Putamen (tissue), 1 donor: ENCODE measurements around the gene SP140L.
"Not testable (repeated sequence)": the region's sequence is repeated elsewhere in the genome, so short reads cannot be mapped to it uniquely, and the experiment has no call there.

ENCODE experiments used
- DNase-seq: peaks from one replicate; pipeline ENCODE4 v3.0.0-alpha.2; 2016; ENCODE audit warnings: low spot score

The SP140L gene

DNA sequence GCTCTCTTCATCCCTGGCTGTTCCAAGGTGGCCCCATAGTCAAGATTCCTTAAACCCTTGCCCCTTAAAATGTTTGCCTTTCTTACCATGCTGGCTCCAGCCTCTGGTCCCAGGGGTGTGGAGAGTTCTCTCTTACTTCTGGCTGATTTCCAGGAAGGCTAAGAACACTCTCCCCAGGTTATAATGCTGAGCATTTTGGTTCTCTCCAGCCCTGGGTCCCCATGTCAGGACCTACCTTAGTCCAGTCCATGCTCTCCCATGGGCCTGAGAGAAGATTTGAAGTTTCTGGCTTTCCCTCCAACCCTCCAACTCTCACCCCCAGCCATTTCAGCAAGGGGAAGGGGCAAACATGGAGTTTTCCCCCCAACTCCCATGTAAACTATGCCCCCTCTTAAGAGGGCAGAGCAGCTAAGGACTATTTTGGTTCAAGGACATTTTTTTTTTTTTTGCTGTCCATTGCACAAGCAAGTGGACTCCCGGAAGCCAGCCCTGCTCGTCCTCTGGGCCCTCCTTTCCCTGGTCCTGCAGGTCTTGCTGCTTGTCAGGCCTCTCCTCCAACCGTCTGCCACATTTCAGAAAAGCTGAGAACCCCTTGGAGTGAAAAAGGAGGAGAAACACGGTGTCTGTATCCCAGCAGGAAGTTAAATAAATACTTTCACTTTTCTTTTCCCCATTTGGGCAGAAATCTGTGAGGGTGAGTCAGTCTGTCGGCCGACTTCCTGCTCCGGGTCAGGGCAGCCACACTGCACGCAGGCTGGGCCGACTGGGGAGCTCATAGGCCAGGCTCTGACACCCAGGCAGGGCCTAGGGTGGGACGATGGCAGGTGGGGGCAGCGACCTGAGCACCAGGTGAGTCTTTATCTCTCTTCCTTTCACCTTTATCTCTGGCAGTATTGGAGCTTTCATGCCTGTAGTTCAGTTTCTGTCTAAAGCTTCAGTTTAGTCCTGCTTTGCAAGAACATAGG lies at the start of gene SP140L:
TSS of gene SP140L (plus strand) at position 741 of the 965 bp plus-strand sequence. CDS start at position 818, 77 bp downstream.
- DNase-seq, result peak; percentile 17

DNA sequence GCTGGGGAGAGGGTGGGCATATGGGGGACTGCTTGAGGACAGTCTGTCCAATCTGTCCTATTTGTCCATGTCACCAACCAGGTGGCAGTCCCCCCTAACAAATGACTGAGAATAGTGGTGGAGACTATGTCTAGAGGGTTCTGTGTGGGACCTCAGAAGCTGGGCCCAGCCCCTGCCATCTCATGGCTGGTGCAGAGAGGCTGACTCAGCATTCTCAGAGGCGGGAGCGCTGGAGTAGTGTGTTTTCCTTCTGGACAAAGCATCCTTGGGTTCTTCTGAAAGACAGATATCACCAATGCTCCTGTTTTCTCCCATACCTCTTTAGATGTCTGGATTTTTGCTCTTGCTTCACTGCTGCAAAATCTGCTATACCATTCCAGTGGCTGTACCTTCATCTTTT lies 44.1 kb upstream of the SP140L start:
- DNase-seq, result no peak

DNA sequence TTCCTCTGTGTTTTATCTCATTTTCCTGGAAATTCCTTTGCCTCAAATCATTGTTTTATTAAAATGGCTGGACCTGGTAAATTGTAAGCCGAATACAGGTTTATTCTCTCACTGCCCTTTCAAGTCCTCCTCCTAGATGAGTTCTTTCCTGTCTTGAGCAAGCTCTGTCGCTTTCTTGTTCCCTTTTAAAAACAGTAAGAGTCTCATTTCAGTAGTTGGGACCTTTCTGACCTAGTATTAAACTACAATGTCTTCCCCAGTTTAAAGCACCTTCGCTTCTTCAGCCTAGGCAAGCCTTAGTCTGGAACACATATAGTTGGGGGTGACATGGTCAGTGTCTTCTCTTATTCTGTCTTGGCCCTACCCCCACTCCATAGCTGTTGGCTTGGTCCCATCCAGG lies 40.9 kb upstream of the SP140L start:
- DNase-seq, result no peak

DNA sequence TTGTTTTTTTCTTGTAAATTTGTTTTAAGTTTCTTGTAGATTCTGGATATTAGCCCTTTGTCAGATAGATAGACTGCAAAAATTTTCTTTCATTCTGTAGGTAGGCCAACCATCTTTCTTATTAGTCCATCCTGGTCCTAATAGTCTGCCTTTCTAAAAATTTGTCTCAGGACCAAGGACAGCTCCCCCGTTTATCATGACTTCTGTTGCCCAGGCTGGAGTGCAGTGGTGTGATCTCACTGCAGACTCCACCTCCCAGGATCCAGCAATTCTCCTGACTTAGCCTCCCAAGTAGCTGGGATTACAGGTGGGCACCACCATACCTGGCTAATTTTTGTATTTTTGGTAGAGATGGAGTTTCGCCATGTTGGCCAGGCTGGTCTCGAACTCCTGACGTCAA lies 37.7 kb upstream of the SP140L start:
- DNase-seq, result not testable (repeated sequence)

DNA sequence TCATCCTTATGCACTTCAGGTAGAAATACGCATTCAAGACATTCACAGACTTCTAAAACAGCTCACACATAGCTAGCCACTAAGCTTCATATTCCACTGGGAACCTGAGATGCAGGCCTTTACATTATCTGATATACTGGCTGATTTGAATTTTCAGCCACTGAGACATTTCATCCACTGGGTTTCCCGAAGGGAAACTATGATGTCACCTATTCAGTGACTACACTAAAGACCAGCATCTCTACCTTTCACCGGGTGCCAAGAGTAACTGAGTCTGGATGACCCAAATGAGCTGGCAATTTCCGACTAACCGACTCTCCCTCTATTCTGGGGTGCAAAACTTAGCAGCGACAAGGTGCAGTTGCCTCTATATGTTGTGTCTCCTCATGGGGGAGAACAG lies 31.8 kb upstream of the SP140L start:
- no peak for DNase-seq

DNA sequence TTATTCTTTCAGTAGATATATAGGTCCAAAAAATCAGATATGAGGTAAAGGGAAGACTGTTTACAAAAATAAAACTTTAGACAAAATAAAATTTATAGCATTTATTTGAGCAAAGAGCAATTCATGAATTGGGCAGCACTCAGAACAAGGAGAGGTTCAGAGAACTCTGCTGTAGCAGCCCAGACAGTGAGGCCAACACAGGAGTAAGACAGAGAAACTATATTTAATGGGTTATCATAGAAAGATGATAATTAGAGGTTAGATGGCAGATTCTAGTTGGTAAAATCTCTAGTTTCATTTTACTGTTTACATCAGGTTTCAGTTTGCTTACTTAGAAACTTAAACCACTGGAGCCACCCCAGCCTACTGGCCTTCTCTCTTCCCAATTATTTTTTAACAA lies 30.1 kb upstream of the SP140L start:
- no peak for DNase-seq

DNA sequence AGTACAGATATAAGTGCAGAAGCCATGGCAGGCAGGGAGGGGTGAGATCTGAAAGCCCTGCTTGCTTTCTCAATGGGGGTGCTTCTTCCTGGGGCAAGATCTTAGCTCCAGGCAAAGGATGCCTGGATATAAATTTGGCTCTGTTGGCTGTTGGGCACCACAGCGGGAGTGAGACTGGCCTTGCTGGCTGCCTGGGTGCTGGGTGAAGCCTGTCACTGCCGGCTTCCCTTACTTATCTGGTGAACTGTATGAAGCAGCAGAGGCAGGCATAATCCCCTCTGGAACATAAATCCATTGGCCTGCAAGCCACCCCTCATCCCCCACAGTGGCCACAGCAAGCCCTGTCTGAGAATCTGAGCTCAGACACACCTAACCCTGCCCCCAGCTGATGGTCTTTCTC lies 27.4 kb upstream of the SP140L start:
- no peak for DNase-seq

DNA sequence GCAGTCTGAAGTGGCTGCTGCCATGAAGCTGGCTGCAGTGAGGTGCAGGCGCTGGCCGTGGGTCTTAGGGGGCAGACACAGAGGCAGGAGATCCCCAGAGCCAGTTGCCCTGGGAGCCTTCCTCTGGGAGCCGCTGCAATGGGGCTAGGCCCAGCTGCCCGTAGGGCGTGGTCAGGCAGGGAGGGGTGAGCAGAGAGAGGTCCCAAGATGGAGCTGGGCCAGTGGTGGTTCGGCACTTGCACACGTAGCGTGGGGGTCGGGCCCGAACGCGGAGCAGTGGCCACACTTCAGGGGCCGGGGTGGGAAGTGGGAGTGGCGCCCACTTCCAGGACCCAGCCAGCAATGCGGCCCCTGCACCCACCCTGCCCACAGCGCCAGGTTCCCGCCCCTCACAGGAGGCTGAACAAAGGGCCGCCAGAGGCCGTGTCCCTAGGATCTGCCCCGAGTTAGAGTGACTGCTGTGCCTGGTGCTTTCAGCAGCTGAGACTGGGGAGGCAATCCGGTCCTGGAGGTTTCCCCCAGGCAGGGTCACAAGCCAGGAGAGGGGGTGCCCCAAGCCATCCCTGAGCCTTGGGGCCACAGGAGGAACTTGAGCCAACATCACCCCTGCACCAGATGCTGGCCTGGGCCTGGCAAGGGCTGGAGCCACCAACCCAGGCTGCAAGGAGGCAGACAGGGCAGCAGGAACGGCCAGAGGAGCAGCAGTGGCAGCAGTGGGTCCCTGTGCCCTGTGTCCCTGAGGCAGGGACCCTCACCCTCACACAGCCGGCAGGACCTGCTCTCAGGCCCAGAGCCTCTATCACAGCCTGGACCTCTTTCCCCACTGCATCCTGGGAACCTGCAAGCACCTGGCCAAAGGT lies 21.3 kb upstream of the SP140L start:
- DNase-seq, result no peak

DNA sequence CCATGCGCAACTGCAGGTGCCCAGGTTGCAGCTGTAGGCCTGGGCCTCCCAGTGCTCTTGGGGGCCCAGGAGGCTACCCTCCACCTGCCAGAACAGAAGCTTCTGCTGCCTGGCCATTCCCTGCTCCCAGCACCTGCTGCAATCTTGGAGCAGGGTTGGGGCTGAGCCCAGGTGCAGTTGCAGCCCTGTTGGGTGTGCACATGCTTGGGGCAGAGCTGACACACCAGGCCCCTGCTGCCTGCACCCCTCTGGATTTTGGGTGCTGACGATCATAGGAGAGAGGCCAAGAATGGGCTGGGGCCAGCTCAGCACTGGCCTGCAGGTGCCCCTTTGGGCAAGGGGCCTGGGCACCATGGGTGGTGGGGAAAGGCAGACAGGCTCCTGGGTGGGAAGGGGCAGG lies 20.5 kb upstream of the SP140L start:
- DNase-seq, result no peak

DNA sequence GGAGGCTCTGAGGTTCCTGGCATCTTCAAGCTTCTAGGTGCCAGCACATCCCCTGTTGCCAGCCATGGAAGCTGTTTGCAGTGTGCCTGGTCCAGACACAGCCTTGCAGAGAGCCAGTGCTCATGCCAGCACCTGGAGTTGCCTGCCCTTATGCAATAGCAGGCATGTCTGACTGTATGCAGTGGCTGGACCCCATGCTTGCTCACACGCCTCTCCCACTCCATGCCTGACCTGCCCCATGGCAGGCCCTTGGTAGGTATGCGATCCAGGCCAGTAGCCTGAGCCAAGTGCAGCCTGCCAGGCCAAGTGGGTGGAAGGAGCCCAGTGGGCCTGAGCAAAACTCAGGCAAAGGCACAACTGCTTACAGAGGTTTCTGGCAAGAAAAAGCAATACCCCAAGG lies 19.5 kb upstream of the SP140L start:
- no peak for DNase-seq

DNA sequence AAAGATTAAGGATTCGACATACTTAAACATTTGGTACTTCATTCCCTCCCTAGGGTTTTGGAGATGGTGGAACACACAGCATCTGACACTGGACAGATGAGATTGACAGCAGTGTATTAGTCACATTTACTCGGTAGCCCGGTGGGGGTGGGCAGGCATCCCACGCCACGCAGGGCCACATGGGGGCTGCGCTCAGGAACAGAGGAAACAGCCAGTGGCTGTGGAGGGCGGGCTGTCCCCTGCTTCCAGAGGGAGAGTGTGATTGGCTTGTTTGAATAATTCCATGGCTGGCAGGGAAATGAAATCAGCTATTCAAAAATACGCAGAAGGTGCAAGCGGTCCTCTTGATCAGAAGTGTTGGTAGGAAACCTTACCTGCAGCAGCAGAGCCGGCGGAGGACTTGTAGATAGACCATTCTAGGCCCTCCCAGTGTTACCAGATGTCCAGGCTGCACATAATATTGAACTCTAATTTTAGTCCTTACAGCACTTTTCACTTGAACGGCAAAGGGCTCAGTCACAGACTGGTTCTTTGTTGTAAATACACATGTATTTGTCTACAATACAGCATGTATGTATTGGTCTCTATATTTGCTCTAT lies 18.5 kb upstream of the SP140L start:
- DNase-seq, result no peak

DNA sequence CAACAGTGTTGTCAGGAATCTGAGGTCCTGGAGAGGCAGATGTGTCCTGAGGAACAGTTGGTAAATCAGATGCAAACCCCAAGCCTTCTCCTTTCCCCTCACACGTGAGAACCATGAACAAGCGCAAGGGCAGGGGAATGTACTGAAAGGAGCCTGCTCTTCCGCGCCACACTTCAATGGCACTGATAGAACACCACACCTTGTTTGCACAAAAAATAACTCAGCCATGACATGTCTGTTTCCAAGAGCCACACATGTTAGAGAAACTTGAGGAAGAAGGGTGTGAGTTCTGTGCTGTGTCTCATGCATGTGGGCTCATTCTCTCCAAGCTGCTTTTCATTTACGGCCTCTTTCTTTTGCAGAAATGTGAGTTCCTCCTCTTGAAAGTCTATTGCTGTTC lies 16.2 kb upstream of the SP140L start:
- DNase-seq, result not testable (repeated sequence)

DNA sequence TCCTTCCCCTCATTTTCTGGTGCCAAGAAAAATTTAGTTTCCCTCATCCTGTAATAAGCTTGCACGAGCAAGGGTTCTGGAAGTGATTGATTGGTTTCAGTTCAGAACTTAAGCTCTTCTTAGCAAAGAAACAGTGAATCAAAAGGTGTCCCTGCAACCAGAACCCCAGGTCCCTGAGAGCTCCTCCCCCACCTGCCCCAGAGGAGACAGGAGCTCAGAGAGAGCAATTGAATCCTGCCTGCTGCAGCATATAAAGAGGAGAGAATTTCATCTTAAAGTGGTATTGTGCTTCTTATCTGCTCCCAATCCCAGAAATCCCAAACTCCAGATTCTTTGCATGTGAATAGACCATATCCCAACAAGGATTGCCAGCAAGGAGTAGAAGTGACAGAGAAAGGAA lies 15.4 kb upstream of the SP140L start:
- not testable (repeated sequence) for DNase-seq

DNA sequence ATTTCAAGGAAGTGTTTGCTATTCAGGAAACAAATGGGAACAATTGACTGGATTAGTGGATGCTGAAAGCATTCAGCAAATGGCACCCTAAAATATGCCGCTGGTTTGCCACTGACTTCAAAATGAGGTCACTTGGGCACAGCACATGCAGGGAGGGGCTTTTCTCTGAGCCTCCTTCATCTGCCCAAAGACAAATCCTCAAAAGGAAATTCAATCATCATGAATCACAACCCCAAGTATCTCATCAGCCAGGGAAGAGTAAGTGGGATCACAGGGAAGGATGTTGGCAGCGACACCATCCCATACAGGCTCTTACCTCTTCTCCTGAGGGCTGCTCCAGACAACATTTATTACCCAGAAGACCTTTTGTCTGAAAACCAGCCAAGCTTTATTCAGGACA lies 14.4 kb upstream of the SP140L start:
- no peak for DNase-seq

DNA sequence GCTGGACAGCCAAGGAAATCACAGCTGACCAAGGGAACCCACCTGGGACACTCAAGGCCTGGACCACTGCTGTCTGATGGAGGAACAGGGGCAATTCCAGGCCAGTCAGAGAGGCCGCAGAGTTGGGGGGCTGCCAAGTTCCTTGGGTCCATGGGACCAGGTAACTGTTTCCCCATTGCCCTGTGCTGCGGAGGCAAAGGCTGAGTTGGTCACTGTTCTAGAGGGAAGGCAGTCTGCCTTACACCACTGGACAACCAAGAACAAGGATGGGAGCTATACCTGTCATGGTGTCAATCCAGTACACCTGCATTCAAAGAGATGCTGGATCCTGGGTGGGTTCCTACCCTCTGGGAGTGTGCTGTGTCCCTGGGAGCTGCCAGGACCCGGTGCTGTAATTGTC lies 9.6 kb upstream of the SP140L start:
- DNase-seq, result no peak

DNA sequence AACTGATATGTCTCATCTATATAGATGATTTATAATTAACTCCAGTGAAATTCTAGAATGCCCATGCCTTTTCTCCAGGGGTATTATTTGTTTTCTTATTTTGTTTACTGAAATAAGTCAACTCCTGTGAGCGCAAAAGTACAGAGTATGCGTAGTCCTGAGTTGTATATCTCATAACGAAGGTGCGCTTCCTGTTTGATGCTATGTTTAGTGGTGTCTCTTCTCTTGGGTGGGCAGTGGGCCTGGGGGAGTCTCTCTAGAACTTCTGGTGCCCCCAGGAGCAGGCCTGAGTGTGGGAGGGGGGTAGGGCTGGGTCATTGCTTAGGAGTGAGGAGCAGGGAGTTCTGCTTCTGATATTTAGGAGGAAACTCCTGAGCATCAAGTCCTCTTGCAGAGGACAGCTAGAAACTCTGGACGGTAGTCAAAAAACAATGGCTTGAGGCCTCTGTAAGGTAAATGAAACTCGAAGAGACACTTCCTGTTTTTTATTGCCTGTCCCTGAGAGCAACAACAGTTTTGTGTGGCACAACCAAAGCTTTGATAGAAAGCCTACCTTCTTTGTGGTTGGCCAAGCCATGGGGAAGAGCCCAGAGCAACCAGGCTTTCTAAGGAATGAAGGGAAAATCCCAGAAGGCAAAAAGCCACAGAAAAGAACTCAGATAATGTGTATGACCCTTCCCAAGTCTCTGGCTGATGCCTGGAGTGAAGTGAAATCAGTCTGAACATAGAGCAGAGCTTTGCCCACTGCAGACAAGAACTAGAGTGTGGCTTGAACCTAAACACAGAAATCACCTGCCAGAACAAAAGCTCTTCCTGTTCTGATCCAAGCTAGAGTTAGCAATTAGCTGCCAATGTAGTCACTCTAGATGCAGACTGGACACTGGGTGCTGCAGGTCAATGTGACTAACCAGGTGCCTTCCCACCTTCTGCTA lies 8.5 kb upstream of the SP140L start:
- DNase-seq, result no peak

DNA sequence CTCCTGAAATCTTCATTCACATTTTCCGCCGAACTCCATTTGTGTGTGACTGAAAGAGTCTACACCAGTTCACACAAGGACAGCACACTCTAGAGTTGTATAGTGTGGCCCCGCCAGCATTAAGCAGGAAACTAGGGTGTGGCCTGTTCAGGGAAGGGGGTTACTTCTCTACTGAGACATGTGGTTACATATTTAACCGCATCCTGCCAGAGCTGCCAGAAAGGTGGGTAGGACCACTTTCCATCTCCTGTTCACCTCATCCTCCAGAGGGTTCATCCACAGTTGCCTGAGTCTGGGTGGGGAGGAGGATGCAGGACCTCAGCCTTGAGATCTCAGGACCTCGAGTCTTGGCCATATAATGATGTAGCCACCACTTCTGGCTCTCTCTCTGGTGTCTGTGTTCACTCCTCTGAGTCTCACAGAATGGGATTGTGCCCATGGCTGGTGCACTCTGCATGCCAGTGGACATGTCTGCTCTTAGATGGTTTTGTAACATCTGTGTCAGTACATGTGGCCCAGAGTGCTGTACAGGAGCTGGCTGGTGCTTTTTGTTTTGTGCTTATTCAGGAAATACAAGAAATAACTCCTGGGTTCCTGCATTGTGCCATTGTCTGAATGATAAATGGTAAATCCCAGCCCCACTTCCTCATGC lies 7.7 kb upstream of the SP140L start:
- DNase-seq, result no peak

DNA sequence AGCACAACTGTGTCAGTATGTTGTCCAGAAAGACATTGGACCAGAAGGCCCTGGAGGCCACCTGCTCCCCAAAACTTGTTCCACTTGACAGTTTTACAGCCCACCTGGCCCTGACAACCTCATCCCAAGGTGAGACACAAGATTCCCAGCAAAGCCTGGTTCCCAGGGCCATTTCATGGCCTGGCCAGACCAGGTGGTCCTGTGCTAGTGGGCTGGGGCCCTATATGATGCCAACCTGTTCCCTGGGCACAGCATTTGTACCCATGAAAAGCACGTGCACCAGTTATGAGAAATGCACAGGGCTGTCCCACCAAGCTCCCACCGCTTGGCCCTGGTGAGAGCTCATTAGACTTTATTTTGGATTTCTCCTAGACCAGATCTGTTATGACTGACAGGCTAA lies 6.0 kb upstream of the SP140L start:
- no peak for DNase-seq

DNA sequence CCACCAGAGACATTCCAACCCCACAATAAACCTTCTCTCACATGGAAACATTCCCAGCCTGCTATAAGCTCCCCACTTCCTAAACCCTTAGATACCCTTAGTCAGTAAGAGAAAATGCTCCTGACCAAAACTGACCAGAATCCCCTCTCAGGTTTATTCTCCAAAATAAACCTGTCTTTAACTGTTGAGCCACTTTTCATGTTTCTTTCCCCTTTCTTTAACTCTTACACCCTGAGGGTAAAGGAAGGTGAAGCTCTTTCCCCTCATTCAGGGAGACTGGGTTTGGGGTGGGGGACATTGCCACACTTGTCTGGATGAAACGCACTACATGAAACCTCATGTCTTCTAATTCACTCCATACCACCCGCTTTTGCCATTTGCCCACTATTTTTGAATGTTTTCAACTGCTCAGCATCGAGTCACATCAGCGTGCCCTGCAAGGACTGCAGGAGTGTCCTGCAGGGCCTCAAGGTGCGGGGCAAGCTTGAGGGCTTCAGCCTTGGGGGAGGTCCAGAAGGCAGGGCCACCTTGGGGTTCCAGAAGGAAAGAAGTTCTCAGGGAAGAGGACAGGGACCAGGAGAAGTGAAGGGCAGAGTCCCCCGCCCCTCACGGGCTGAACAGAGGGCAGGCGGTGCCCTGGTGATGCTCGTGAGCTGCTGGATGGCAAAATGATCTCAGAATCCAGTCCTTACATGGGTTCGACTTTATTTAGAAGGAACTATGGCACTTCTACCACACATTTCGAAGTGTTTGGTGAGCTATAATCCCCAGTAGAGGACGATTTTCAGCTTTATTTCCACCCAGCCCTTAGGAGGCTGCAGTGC lies 4.2 kb upstream of the SP140L start:
- no peak for DNase-seq
